ENCODE measurements around the gene GRIN1.

- TF ChIP-seq CTCF (conservative IDR thresholded peaks at IDR 0.05; ENCODE audit: low read length) (no peak), EZH2phosphoT487 (IDR thresholded peaks at IDR 0.05; ENCODE audit: borderline replicate concordance) (no peak)
Observed at GRCh38 chr9:137097761-137098462, 41.0 kb upstream of the GRIN1 start.
